Measurements from ENCODE around the gene SERPINA6.

DNA sequence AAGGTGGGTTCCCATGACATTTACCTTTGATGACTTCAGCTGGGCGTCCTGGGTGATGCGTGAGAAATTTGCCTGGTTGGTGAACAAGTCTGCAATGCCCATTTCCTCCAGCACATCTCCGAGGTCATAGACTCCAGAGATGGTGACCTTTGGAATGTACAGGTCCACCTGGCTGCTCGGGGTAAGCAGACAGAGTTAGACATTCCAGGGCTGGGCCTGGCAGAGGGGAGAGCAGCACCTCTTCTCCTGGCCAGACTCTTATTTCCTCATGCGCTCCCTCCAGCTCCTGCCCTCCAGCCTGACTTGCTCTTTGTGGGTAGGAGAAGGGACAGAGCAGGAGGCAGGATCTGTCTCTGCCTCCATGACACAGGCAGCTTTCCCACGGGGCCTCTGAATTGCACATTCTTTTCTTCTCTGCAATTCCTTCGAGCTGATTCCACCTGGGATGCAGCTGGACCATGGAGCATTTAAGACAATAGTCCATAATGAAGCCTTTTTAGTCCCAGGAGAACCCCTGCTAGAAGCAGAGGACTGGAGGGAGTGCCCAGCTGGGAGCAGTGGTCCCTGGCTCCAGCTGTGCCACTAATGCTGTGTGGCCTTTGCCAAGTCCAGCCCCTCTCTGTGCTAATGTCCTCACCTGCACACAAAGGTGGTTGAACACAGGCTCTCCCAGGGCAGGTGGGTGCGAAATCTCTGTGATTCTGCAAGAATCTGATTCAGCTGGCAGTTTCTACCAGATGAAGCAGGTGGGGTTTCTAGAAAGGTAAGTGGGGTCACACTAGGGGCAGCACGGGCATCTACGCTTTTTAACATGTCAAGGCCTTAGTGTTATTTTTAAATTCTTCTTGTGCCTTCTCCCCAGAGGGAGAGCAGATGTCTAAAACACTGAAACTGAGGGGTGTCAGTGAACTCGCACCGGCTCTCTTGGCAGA, 16.8 kb downstream of the SERPINA6 start:
- TF ChIP-seq, protein P1, sequence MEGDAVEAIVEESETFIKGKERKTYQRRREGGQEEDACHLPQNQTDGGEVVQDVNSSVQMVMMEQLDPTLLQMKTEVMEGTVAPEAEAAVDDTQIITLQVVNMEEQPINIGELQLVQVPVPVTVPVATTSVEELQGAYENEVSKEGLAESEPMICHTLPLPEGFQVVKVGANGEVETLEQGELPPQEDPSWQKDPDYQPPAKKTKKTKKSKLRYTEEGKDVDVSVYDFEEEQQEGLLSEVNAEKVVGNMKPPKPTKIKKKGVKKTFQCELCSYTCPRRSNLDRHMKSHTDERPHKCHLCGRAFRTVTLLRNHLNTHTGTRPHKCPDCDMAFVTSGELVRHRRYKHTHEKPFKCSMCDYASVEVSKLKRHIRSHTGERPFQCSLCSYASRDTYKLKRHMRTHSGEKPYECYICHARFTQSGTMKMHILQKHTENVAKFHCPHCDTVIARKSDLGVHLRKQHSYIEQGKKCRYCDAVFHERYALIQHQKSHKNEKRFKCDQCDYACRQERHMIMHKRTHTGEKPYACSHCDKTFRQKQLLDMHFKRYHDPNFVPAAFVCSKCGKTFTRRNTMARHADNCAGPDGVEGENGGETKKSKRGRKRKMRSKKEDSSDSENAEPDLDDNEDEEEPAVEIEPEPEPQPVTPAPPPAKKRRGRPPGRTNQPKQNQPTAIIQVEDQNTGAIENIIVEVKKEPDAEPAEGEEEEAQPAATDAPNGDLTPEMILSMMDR (IDR thresholded peaks at IDR 0.05; ENCODE audit: low read depth, low read length): no peak
- TF ChIP-seq EZH2phosphoT487 (IDR thresholded peaks at IDR 0.05; ENCODE audit: low read depth): no peak

Data from OCI-LY3 (cell line).